ENCODE results near the gene MOXD1.
A peak's percentile ranks its signal among the peaks of the same experiment; 100 is the strongest.
"Not testable (repeated sequence)": the region's sequence is repeated elsewhere in the genome, so short reads cannot be mapped to it uniquely, and the experiment has no call there.

Gene MOXD1

GRCh38 chr6:132344811-132345210, 56.5 kb downstream of the MOXD1 start:
- DNase-seq = no peak

GRCh38 chr6:132341646-132342045, 59.6 kb downstream of the MOXD1 start:
- no peak for DNase-seq

- DNase-seq = no peak
These were observed 66.8 kb downstream of the MOXD1 start for GRCh38 chr6:132334521-132334885.

- DNase-seq = no peak
These were observed 67.4 kb downstream of the MOXD1 start for GRCh38 chr6:132333639-132334520.

- no peak for DNase-seq
These were observed 70.5 kb downstream of the MOXD1 start for GRCh38 chr6:132330759-132331158.

- DNase-seq = no peak
These were observed 78.9 kb downstream of the MOXD1 start for GRCh38 chr6:132322398-132322797.

GRCh38 chr6:132320007-132320406, 81.3 kb downstream of the MOXD1 start:
- DNase-seq = no peak

- DNase-seq = no peak
These were observed 84.3 kb downstream of the MOXD1 start for GRCh38 chr6:132316970-132317369.

- DNase-seq = no peak
These were observed 86.8 kb downstream of the MOXD1 start for GRCh38 chr6:132314432-132314831.

GRCh38 chr6:132310921-132311320, 90.4 kb downstream of the MOXD1 start:
- no peak for DNase-seq

GRCh38 chr6:132310151-132310550, 91.1 kb downstream of the MOXD1 start:
- not testable (repeated sequence) for DNase-seq

- DNase-seq = no peak
These were observed 96.4 kb downstream of the MOXD1 start for GRCh38 chr6:132304891-132305305.

- no peak for DNase-seq
These were observed 100.8 kb downstream of the MOXD1 start for GRCh38 chr6:132300323-132300949.

GRCh38 chr6:132298344-132298949, 102.8 kb downstream of the MOXD1 start:
- no peak for DNase-seq

- DNase-seq = no peak
These were observed 111.5 kb downstream of the MOXD1 start for GRCh38 chr6:132289756-132290155.

- no peak for DNase-seq
These were observed 114.2 kb downstream of the MOXD1 start for GRCh38 chr6:132287101-132287500.

GRCh38 chr6:132286298-132287019, 114.8 kb downstream of the MOXD1 start:
- DNase-seq = no peak

- no peak for DNase-seq
These were observed 116.1 kb downstream of the MOXD1 start for GRCh38 chr6:132285004-132285780.

GRCh38 chr6:132282696-132283095, 118.6 kb downstream of the MOXD1 start:
- no peak for DNase-seq

- DNase-seq = no peak
These were observed 120.8 kb downstream of the MOXD1 start for GRCh38 chr6:132280436-132280835.

GRCh38 chr6:132279592-132280139, 121.6 kb downstream of the MOXD1 start:
- DNase-seq = peak; percentile 36
